ENCODE data around the gene TXN2. TPM values are rescaled to one million over a fixed set of nuclear protein-coding genes. Genes with fewer than 3 reads are reported as not detected.

The TXN2 gene
- total and polyA plus RNA-seq, 8 donors = 64.4 to 122 (median 107) TPM

DNA sequence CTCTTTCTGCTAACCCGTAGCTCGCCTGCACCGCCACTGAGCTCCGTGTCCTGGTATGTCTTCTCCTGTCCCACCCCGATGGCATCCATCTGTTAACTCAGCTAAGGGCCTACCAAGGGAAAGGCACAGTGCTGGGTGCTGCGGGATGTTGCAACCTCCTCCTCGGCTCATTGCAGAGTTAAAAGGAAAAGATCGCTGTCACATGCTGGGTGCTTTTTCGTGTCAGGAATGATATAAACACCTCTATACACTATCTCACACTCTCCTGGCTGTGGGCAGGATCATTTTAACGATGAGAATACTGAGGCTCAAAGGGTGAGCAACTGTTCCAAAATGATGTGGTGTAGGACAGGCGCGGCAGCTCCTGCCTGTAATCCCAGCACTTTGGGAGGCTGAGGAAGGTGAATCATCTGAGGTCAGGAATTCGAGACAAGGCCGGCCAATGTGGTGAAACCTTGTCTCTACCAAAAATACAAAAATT is 10.1 kb downstream of the TXN2 start:
- no peaks in the 10 kb centered on the region for H3K9me3 ChIP-seq
- intact Hi-C loops (cut with DNase I) = loop anchor here in 1 of 2 donors (5.0 kb wide), 1 partner anchor 169 kb away; no protein-coding TSS in a partner anchor
- DNase-seq (no peak), ATAC-seq (no peak)
- H3K36me3 ChIP-seq = peaks cover 0 to 60% of the 10 kb centered on the region in 2 donors
- peaks cover 21 to 63% of the 10 kb centered on the region in 2 donors for H3K4me1 ChIP-seq
- H3K27ac ChIP-seq = no peak overlapping the region
- H3K27me3 ChIP-seq = no peaks in the 10 kb centered on the region
- TF ChIP-seq, protein P1, sequence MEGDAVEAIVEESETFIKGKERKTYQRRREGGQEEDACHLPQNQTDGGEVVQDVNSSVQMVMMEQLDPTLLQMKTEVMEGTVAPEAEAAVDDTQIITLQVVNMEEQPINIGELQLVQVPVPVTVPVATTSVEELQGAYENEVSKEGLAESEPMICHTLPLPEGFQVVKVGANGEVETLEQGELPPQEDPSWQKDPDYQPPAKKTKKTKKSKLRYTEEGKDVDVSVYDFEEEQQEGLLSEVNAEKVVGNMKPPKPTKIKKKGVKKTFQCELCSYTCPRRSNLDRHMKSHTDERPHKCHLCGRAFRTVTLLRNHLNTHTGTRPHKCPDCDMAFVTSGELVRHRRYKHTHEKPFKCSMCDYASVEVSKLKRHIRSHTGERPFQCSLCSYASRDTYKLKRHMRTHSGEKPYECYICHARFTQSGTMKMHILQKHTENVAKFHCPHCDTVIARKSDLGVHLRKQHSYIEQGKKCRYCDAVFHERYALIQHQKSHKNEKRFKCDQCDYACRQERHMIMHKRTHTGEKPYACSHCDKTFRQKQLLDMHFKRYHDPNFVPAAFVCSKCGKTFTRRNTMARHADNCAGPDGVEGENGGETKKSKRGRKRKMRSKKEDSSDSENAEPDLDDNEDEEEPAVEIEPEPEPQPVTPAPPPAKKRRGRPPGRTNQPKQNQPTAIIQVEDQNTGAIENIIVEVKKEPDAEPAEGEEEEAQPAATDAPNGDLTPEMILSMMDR (IDR thresholded peaks at IDR 0.05) = no peak
- no peak overlapping the region for H3K4me3 ChIP-seq

DNA sequence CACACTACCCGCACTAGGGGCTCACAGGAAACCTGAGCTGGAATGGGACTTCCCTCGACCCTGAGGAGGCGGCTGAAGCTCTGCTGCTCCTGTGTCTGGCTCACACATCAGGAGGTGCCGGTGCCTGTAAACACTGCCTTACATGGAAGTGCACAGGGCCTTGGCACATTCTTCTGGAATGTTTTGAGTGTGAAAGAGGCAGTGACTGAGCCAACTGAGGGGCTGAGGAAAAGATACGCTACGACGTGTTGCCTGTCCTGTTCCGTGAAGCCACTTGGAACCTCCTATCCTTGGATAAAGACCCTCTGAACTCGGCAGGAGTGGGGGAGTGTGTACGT is 10.5 kb downstream of the TXN2 start:
- Histone ChIP-seq H3K27me3 (no peaks in the 10 kb centered on the region), H3K4me3 (no peak overlapping the region), H3K27ac (no peak overlapping the region), H3K36me3 (peaks cover 0 to 56% of the 10 kb centered on the region in 2 donors), H3K9me3 (no peaks in the 10 kb centered on the region), H3K4me1 (peaks cover 22 to 68% of the 10 kb centered on the region in 2 donors)
- intact Hi-C loops (cut with DNase I) = loop anchor here in 1 of 2 donors (5.0 kb wide), 1 partner anchor 169 kb away; no protein-coding TSS in a partner anchor
- ATAC-seq (no peak), DNase-seq (no peak)
- TF ChIP-seq, protein P1 (IDR thresholded peaks at IDR 0.05) = no peak

DNA sequence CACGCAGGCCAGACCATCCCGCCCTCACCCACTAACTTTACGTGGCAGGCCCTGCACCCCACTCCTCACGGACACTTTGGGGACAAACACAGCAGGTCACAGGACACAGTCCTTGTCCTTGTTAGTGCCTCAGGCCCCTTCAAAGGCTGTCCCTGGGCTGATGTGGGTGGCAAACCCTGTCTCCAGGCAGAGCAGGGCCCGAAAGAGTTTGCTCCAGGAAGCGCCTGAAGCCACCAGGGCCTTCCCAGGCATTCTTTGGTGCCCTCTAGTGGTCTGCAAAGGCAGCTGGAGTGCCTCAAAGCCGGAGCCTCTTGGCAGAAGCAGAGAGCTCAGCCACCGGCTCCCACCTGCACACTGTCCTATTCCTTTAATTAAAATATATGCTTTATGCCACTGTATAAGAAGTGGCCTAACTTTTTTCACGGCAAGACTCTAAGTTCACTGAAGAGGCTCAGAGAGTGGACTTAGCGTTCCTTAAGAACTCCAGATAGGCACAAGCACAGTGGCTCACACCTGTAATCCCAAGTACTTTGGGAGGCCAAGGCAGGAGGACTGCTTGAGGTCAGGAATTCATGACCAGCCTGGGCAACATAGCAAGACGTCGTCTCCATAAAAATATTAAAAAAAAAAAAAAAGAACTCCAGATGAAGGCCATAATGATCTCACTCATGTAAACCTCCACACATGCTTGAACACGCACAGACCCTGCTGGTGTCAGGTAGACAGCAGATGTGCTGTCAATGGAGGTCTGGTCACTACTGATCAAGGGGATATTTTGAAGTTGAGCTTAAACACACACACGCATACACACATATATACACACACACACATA is 11.1 kb downstream of the TXN2 start:
- Histone ChIP-seq H3K4me1 (peaks cover 28 to 74% of the 10 kb centered on the region in 2 donors), H3K36me3 (peaks cover 0 to 50% of the 10 kb centered on the region in 2 donors), H3K27ac (peak overlapping the region; percentile 17 to 50), H3K27me3 (no peaks in the 10 kb centered on the region), H3K9me3 (no peaks in the 10 kb centered on the region), H3K4me3 (no peak overlapping the region)
- DNase-seq (peak; percentile 78 to 90 (median 88)), ATAC-seq (peak; percentile 87)
- intact Hi-C loops (cut with DNase I) = loop anchor here in 1 of 2 donors (5.0 kb wide), 1 partner anchor 168 kb away; no protein-coding TSS in a partner anchor
- TF ChIP-seq, protein P1 (IDR thresholded peaks at IDR 0.05) = peak; percentile 92 to 95

DNA sequence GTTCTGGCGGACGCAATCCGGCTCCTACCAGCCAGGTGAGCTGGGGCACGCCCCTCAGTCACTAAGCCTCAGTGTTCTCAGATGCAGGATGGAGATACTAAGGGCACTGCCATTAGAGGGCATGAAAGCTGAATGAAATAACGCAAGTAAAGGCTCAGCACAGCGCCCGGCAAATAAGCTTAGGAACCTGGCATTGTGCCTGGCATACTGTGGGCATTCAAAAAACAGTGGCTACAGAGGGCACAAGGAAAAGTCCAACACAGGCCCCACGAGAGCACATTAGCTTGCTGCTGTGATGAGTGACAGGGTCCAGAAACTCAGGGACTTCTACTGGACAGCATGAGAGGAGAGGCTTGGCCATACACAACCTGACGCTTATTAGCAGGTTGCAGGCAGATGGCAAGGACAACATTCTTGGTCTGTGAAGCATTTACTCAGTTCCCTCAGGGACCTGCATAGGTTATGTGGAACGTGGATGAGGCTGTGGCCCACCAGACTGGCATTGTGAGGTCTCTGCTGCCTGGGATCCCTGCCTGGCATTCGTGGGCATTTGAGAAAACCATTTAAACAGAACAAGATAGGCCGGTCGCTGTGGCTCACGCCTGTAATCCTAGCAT is 12.2 kb downstream of the TXN2 start:
- Histone ChIP-seq H3K4me1 (peaks cover 40 to 75% of the 10 kb centered on the region in 2 donors), H3K4me3 (no peak overlapping the region), H3K27me3 (no peaks in the 10 kb centered on the region), H3K36me3 (peaks cover 0 to 38% of the 10 kb centered on the region in 2 donors), H3K27ac (no peak overlapping the region), H3K9me3 (no peaks in the 10 kb centered on the region)
- DNase-seq = no peak
- intact Hi-C loops (cut with DNase I) = loop anchor here (10.0 kb wide), 1 partner anchor 144 kb away; no protein-coding TSS in a partner anchor
- TF ChIP-seq, protein P1 (IDR thresholded peaks at IDR 0.05) = no peak
- ATAC-seq = no peak

DNA sequence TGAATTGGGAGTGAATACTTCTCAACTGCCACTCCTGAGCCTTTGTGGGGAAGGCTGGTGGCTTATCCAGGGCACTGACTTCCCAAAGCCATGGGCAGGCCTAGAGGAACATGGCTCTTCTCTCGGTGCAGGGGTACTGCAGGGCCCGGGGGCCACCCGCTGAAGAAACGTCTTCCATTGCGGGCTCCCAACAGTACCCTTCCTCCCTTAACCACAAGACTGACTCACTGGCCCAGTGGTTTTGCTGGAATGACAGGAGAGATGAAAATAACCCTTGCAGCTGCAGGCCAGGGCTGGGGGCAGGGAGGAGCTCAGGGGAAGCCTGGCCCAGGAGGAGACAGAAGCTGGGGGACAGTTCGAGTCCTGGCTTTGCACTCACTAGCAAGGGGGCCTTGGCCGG is 13.5 kb downstream of the TXN2 start:
- Histone ChIP-seq H3K36me3 (peaks cover 0 to 26% of the 10 kb centered on the region in 2 donors), H3K27me3 (no peaks in the 10 kb centered on the region), H3K9me3 (no peaks in the 10 kb centered on the region), H3K4me3 (no peak overlapping the region), H3K27ac (peak overlapping the region; percentile 77 to 86), H3K4me1 (peaks cover 42 to 75% of the 10 kb centered on the region in 2 donors)
- peak; percentile 17 for ATAC-seq
- DNase-seq = peak in 1 of 4 donors; percentile 68
- TF ChIP-seq, protein P1 (IDR thresholded peaks at IDR 0.05) = no peak
- intact Hi-C loops (cut with DNase I) = loop anchor here (10.0 kb wide), 1 partner anchor 143 kb away; no protein-coding TSS in a partner anchor

Measured in left lung (tissue), 10 donors.